ENCODE results near the gene MED19.

MED19 gene

DNA sequence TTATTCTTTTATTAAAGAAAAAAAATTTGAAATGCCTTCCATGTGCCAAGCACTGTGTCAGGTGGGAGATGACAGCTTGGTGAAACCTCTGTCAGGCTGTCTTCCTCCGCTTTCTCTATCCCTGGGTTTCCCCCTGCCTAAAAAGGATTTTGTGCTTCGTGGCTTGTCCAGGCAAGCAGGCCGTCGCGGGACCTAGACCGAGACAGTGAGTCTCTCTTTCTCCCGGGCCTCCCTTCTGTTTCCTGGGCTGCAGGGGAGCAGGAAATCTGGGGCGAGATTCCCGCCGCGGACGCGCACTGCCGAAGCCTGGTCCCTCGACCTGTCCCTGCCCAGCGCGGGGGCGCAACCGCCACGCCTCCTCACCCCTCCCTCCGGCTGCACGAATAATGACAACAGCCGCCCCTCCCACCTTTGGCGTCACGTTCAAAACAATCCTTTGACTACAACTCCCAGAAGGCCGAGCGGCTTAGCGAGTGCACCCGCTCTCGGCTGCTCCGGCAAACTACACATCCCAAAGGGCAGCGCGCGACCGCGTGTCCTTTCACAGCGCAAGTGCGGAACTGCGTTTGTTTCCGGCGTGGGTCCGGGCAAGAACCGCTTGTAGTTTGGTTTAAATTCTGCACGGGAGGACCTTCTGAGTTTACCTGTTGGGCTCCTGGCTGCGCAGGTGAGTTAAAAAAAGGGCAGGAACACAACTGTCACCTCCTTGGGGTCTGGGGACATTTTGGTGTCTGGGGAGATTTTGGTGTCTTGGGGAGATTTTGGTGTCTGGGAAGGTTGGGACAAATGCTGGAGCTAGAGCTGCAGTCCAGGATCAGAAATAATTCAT, 54.6 kb downstream of the MED19 start, which contains the start of gene CLP1:
Gene CLP1 (plus strand): TSS at position 569 of the 829 bp plus-strand sequence. CDS start 1,715 bp downstream, outside the sequence.
- Mint-ChIP-seq H3K27ac (peak within 1 kb of the TSS; percentile 95), H3K36me3 (ENCODE audit: low read depth) (peaks cover 27% of the 10 kb centered on the region), H3K9me3 (no peaks in the 10 kb centered on the region), H3K27me3 (ENCODE audit: low read depth, poor library complexity) (peaks cover 6% of the 10 kb centered on the region), H3K4me1 (peaks cover 33% of the 10 kb centered on the region), H3K4me3 (peak within 1 kb of the TSS; percentile 100)
- DNase-seq = peak; percentile 99
- TF ChIP-seq, protein P1, sequence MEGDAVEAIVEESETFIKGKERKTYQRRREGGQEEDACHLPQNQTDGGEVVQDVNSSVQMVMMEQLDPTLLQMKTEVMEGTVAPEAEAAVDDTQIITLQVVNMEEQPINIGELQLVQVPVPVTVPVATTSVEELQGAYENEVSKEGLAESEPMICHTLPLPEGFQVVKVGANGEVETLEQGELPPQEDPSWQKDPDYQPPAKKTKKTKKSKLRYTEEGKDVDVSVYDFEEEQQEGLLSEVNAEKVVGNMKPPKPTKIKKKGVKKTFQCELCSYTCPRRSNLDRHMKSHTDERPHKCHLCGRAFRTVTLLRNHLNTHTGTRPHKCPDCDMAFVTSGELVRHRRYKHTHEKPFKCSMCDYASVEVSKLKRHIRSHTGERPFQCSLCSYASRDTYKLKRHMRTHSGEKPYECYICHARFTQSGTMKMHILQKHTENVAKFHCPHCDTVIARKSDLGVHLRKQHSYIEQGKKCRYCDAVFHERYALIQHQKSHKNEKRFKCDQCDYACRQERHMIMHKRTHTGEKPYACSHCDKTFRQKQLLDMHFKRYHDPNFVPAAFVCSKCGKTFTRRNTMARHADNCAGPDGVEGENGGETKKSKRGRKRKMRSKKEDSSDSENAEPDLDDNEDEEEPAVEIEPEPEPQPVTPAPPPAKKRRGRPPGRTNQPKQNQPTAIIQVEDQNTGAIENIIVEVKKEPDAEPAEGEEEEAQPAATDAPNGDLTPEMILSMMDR (IDR thresholded peaks at IDR 0.05) = no peak

DNA sequence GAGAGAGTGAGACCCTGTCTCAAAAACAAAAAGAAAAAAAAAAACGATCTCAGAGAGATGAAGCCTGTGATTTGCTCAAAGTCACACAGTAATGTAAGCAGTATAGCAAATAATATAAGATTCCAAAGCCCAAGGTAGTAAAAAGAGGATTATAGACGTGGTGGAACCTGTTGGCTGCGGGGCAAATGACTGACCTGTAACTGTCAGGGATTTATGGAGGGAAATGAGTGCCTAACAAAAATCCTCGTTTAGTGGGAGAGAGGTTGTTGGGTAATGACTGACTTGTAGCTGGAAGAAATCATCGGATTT, 55.2 kb downstream of the MED19 start:
- no peak for DNase-seq
- TF ChIP-seq, protein P1 (IDR thresholded peaks at IDR 0.05) = no peak
- Mint-ChIP-seq H3K36me3 (ENCODE audit: low read depth) (peaks cover 23% of the 10 kb centered on the region), H3K27ac (peak overlapping the region; percentile 95), H3K4me1 (peaks cover 33% of the 10 kb centered on the region), H3K27me3 (ENCODE audit: low read depth, poor library complexity) (peaks cover 6% of the 10 kb centered on the region), H3K4me3 (peak overlapping the region; percentile 100), H3K9me3 (no peaks in the 10 kb centered on the region)
